ENCODE data around the gene CPSF4L. TPM values are rescaled to one million over a fixed set of nuclear protein-coding genes. Genes with fewer than 3 reads are reported as not detected.

Gene CPSF4L
- total RNA-seq, 2 donors from 2014 or later, result not detected

- peak overlapping the region; percentile 66 for H3K27ac ChIP-seq
Measured at GRCh38 chr17:73261952-73262675, 434 bp upstream of the CPSF4L start.

GRCh38 chr17:73257516-73257915 lies 4.2 kb downstream of the CPSF4L start:
- intact Hi-C loops (cut with DNase I), result loop anchor here (5.0 kb wide), 1 partner anchor 55 kb away; the partner anchor contains the start of gene CDC42EP4
- Histone ChIP-seq H3K27ac (no peak overlapping the region), H3K36me3 (no peaks in the 10 kb centered on the region), H3K9me3 (no peaks in the 10 kb centered on the region), H3K4me1 (peaks cover 1% of the 10 kb centered on the region), H3K4me3 (no peak overlapping the region), H3K9ac (ENCODE audit: low read depth in 2 of 2, low read length in 2 of 2) (no peak overlapping the region), H3K27me3 (no peaks in the 10 kb centered on the region)
- no peak for DNase-seq
- no peak for TF ChIP-seq CTCF (IDR thresholded peaks at IDR 0.05)

More at GRCh38 chr17:73261952-73262675, 434 bp upstream of the CPSF4L start:
- no peaks in the 10 kb centered on the region for H3K36me3 ChIP-seq
- peak overlapping the region; percentile 43 to 53 for H3K9ac ChIP-seq (ENCODE audit: low read depth in 2 of 2, low read length in 2 of 2)
- intact Hi-C loops (cut with DNase I), result no loop called here
- no peaks in the 10 kb centered on the region for H3K9me3 ChIP-seq
- peaks cover 7% of the 10 kb centered on the region for H3K4me1 ChIP-seq
- TF ChIP-seq CTCF (IDR thresholded peaks at IDR 0.05), result no peak
- DNase-seq, result peak; percentile 85
- no peak overlapping the region for H3K4me3 ChIP-seq
- H3K27me3 ChIP-seq, result no peaks in the 10 kb centered on the region

GRCh38 chr17:73256220-73256619 lies 5.5 kb downstream of the CPSF4L start:
- Histone ChIP-seq H3K9me3 (no peaks in the 10 kb centered on the region), H3K27ac (no peak overlapping the region), H3K4me1 (no peaks in the 10 kb centered on the region), H3K27me3 (no peaks in the 10 kb centered on the region), H3K36me3 (no peaks in the 10 kb centered on the region), H3K4me3 (no peak overlapping the region), H3K9ac (ENCODE audit: low read depth in 2 of 2, low read length in 2 of 2) (no peak overlapping the region)
- TF ChIP-seq CTCF (IDR thresholded peaks at IDR 0.05), result no peak
- DNase-seq, result no peak
- intact Hi-C loops (cut with DNase I), result loop anchor here (1.0 to 5.0 kb wide), 2 partner anchors 56 to 113 kb away; partner anchors contain the start of gene CDC42EP4

- Histone ChIP-seq H3K4me3 (no peak overlapping the region), H3K9me3 (no peaks in the 10 kb centered on the region), H3K27ac (no peak overlapping the region), H3K9ac (ENCODE audit: low read depth in 2 of 2, low read length in 2 of 2) (no peak overlapping the region), H3K36me3 (no peaks in the 10 kb centered on the region), H3K4me1 (no peaks in the 10 kb centered on the region), H3K27me3 (no peaks in the 10 kb centered on the region)
- DNase-seq, result peak; percentile 51
- TF ChIP-seq CTCF (IDR thresholded peaks at IDR 0.05), result peak; percentile 98
- intact Hi-C loops (cut with DNase I), result loop anchor here (1.0 to 5.0 kb wide), 2 partner anchors 57 to 114 kb away; partner anchors contain the start of gene CDC42EP4
Measured at GRCh38 chr17:73255671-73256181, 6.0 kb downstream of the CPSF4L start.

GRCh38 chr17:73251871-73252270 lies 9.8 kb downstream of the CPSF4L start:
- intact Hi-C loops (cut with DNase I), result no loop called here
- TF ChIP-seq CTCF (IDR thresholded peaks at IDR 0.05), result no peak
- DNase-seq, result no peak

More at GRCh38 chr17:73251871-73252270, 9.8 kb downstream of the CPSF4L start:
- Histone ChIP-seq H3K27ac (no peak overlapping the region), H3K4me1 (no peaks in the 10 kb centered on the region), H3K9me3 (no peaks in the 10 kb centered on the region), H3K27me3 (no peaks in the 10 kb centered on the region), H3K9ac (ENCODE audit: low read depth in 2 of 2, low read length in 2 of 2) (no peak overlapping the region), H3K36me3 (no peaks in the 10 kb centered on the region), H3K4me3 (no peak overlapping the region)

Measured in colonic mucosa (tissue), 4 donors.